ENCODE data around the gene DNLZ. TPM values are rescaled to one million over a fixed set of nuclear protein-coding genes. Genes with fewer than 3 reads are reported as not detected.

Gene DNLZ
- total and polyA plus RNA-seq, 11 donors = 21.3 to 67.8 (median 33.6) TPM

DNA sequence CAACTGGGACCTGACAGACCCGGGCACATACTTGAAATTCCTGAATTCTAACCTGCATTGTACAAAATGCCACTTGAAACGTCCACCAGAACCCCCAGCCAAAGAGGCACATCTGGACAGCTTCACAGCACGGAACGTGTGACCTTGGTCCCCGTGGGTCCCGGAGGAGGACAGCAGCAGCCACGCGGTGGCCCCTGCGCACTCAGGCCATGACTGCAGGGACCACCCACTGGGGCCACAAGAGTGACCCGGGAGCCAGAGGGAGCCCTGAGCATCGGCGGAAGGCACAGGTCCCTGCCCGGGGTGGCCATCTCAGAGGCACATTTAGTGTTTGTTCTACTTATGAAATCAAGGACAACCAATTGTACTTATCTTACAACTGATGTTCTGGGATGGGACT, 38.5 kb upstream of the DNLZ start:
- no peak for ATAC-seq
- DNase-seq = no peak
- Histone ChIP-seq H3K4me1 (peaks cover 0 to 38% (median 17%) of the 10 kb centered on the region in 12 donors), H3K4me3 (no peak overlapping the region), H3K9me3 (no peaks in the 10 kb centered on the region), H3K27me3 (no peaks in the 10 kb centered on the region), H3K36me3 (peaks cover 0 to 62% (median 48%) of the 10 kb centered on the region in 9 donors), H3K27ac (no peak overlapping the region)
- intact Hi-C loops (cut with DNase I) = loop anchor here in 5 of 10 donors (5.0 to 10.0 kb wide), 4 partner anchors 35 to 90 kb away; partner anchors contain the start of gene INPP5E (in 1 of the 5)
- WGBS, 4 donors = 59 to 70% (median 64%) methylated on average over 13 of the region's 13 CpGs
- no peak for TF ChIP-seq CTCF (IDR thresholded peaks at IDR 0.05)
- TF ChIP-seq POLR2A (IDR thresholded peaks at IDR 0.05) = no peak

DNA sequence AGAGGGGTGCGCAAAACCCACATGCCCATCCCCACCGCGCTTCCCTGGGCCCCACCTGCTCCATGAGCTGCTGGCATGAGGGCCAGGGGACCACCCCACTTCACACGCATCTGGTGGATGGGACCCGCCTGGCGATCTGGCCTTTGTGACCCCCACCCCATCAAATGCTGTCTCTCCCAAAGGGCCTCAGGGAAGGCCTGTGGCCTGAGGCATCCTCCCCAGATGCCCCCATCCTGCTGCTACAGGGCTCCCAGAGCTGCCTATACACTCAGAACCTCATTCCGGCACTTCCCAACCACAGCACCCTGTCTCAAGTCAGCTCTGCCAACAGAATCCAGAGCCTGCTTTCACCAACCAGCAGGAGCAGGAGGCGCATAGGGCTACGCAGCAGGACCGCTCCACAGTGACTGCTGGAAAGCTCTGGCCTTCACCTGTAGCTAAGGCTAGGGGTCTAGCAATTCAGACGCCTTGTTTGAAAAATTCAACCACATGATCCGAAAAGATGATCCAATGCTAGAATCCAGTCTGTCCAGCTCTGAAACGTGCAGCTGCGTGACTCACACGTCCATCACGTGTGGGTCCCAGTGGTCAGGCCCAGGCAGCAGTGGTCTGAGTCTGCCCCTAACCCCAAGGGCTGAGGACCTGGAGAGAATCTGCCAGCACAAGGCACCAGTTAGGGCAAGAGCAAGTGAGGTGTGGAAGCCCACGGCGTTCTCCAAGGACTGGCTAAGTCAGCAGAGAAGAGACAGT, 37.8 kb upstream of the DNLZ start:
- no peak for TF ChIP-seq POLR2A (IDR thresholded peaks at IDR 0.05)
- no peak for TF ChIP-seq CTCF (IDR thresholded peaks at IDR 0.05)
- intact Hi-C loops (cut with DNase I) = loop anchor here in 6 of 10 donors (2.0 to 10.0 kb wide), 5 partner anchors 36 to 89 kb away; partner anchors contain the start of gene INPP5E (in 1 of the 6)
- Histone ChIP-seq H3K9me3 (no peaks in the 10 kb centered on the region), H3K27me3 (no peaks in the 10 kb centered on the region), H3K4me1 (peaks cover 0 to 38% (median 17%) of the 10 kb centered on the region in 12 donors), H3K27ac (no peak overlapping the region), H3K36me3 (peaks cover 0 to 62% (median 48%) of the 10 kb centered on the region in 9 donors), H3K4me3 (no peak overlapping the region)
- DNase-seq (no peak), ATAC-seq (no peak)
- WGBS, 4 donors = 88 to 94% (median 90%) methylated on average over 16 to 18 of the region's 18 CpGs

DNA sequence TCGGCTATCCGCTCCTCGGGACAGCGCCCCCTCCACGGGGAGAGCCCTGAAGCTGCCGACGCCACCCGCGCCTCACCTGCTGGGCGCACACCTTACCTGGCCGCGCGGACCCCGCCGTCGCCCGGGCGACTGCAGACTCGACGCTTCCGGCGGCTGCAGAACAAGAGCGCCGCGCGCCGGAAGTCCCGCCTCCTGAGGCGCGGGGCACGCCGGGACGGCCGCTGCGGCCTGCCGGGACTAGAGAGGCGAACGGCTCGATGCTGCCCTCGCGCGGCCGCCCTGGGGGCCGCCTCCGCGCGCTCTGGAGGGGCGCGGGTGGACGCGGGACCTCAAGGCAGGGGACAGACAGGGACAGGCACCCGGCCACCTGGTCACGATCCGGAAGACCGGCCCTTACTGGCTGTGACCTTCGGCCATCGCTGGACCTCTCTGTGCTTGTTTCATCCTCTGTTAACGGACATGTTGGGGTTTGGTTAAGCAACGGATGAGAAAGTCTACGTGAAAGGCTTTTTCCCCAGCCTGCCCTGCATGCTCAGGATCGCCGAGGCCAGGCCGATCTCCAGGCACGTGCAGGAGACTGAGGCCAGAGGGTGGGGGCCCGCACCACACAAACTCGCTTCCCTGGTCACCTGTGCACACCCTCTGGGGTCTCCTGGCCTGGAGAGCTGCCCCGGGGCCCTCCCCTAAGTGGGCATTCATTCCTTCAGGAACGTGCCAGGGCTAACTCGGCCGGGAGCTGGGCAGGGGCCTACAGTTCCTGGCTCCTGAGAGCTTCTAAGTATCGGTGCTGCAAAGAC, 36.7 kb upstream of the DNLZ start, which contains the start of gene SNAPC4:
Gene SNAPC4, minus strand, starts transcription at position 133 of the 797 bp plus-strand sequence. CDS start 1,742 bp downstream, outside the sequence.
- Histone ChIP-seq H3K36me3 (peaks cover 0 to 62% (median 48%) of the 10 kb centered on the region in 9 donors), H3K27me3 (no peaks in the 10 kb centered on the region), H3K27ac (peak within 1 kb of the TSS in 9 of 12 donors; percentile 2 to 75 (median 63)), H3K9me3 (no peaks in the 10 kb centered on the region), H3K4me1 (peaks cover 0 to 37% (median 17%) of the 10 kb centered on the region in 12 donors), H3K4me3 (peak within 1 kb of the TSS; percentile 80 to 100 (median 94))
- intact Hi-C loops (cut with DNase I) = loop anchor here in 7 of 10 donors (1.0 to 10.0 kb wide), 7 partner anchors 35 to 88 kb away; partner anchors contain the start of gene INPP5E (in 1 of the 7)
- DNase-seq (peak; percentile 87 to 95 (median 88)), ATAC-seq (peak; percentile 75 to 94 (median 92))
- 6 to 14% (median 9%) methylated on average over 23 to 71 of the region's 71 CpGs for WGBS, 4 donors
- TF ChIP-seq CTCF (IDR thresholded peaks at IDR 0.05) (peak; percentile 78 to 99 (median 98)), POLR2A (IDR thresholded peaks at IDR 0.05) (peak in 1 of 2 donors; percentile 70)

Data from heart left ventricle (tissue), 16 donors.